Activated T-cell treated with anti-CD3 and anti-CD28 coated beads for 4 hours (primary cell): ENCODE data around the gene CRYGD.
"Not testable (repeated sequence)": the region's sequence is repeated elsewhere in the genome, so short reads cannot be mapped to it uniquely, and the experiment has no call there.

ENCODE experiments used
- DNase-seq: peaks from one replicate; pipeline ENCODE4 v3.0.0-alpha.2; 2020

Gene CRYGD

DNA sequence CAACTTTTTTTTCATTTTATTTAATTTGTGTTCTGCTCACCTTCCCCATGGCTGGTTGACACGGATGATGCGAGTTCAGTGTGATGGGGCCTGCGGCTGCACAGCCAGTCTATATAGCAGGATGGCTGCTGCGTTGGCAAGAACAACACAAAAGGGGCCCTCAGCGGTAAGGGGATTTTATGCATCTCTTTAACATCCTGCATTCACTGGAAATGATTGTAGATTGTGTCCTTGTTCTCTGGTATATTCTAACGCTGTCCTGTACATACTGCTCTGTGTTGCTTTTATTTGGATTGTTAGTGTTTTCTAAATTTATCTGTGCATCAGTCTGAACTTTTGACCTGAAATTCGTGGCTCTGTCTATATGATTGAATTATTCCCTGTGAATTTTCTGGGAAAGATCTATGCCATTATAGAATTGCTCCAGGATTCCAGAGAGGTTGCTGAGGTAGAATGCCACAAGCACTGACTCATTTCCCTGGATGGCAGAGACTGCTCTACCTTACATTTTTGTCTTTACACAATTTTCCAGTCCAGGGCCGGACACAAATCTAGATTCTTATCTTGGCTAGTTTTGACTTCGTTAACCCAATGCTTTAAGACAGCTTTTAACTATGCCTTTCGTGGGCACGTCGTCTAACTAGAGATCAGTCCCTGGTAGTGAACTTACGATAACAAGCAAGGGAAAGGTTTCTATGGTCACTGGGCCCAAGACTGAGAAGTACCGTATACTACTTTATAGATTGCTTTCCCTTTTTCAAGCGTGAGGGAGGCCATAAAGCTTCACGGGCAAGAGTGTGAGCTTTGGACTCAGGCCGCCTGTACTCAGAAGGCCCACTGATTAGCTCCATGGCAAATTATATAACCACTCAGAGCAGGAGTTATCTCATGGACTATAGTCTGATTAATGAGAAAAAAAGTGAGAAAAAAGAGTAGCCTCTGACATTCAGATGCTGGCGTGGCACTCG is 5.7 kb upstream of the CRYGD start, which contains the start of gene CRYGC:
Gene CRYGC, minus strand, starts transcription at position 85 of the 968 bp plus-strand sequence. Its CDS starts 36 bp downstream, at position 49.
- no peak for DNase-seq

- no peak for DNase-seq
Observed at GRCh38 chr2:208128136-208128535, 3.8 kb upstream of the CRYGD start.

DNA sequence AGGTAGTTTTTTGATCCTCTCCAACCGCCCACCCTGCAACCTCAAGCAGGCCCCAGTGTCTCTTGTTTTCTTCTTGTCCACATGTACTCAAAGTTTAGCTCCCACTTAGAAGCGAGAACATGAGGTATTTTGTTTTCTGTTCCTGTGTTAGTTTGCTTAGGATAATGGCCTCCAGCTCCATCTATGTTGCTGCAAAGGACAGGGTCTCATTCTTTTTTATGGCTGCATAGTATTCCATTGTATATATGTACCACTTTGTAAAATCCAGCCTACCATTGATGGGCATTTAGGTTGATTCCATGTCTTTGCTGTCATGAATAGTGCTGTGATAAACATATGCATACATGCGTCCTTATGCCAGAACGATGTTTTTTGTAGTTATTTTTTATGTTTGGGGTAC is 2.8 kb upstream of the CRYGD start:
- DNase-seq = no peak

DNA sequence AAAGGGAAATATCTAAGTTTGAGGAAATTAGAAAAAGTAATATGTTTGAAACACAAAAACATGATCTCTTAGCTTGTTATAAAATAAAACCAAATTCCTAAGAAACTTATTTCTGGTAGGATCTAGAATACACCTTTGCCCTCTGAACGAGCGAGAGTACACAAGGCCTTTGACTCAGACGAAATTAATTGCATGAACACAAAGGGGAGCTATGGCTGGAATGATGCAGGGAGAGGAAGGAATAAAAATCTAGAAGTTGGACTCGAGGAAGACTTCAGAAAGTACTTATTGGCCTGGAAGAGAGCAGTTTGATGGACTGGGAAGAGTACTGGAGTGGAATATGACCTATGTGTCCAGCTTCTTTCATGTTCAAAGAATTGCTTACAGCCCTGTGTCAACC is 927 bp upstream of the CRYGD start:
- DNase-seq = no peak

DNA sequence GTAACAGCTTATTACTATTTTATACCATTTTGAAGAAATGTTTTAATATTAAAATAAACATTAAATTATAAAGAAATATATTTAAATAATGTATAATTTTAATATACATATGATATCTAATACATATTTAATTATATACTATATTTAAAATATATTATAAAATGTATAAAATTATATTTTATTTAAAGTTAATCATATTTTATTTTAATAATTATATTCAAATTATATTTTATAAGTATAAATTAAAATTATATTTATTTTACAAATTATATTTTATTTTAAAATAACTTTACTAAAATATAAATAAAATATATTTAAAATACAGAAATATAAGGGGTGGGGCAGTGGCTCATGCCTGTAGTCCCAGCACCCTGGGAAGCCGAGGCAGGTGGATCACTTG is 2.1 kb downstream of the CRYGD start:
- no peak for DNase-seq

GRCh38 chr2:208118918-208119317 is 5.4 kb downstream of the CRYGD start:
- no peak for DNase-seq

DNA sequence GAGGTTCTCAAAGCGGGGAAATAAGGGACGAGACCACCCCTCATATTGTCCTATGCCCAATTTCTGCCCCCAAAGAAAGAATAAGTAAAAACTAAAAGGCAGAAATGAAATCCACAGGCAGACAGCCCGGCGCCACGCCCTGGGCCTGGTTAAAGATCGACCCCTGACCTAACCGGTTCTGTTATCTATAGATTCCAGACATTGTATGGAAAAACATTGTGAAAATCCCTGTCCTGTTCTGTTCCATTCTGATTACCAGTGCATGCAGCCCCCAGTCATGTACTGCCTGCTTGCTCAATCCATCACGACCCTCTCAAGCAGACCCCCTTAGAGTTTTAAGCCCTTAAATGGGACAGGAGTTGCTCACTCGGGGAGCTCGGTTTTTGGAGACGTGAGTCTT is 6.9 kb downstream of the CRYGD start:
- not testable (repeated sequence) for DNase-seq

- no peak for DNase-seq
Observed at GRCh38 chr2:208112969-208113368, 11.4 kb downstream of the CRYGD start.

DNA sequence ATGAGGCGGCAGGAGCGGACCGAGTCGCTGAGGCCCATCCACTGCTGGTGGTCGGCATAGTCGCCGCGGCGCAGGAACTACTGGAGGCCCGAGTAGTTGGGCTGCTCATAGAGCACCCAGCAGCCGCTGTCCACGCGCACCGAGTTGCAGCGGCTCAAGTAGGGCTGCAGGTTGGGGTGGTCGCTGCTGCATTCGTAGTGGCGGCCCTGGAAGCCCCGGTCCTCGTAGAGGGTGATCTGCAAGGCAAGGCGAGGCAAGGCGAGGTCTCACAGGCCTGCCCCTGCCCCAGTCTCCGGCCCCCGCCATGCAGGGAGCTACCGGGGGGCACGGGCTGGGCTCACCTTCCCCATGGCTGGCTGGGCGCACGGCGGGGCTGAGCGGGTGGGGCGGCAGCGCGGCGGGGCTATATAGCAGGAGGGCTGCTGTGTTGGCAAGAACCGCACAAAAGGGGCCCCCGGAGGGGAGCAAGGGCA is 12.0 kb downstream of the CRYGD start:
- DNase-seq = not testable (repeated sequence)

- DNase-seq = no peak
Observed at GRCh38 chr2:208103616-208104015, 20.7 kb downstream of the CRYGD start.

GRCh38 chr2:208101716-208102631 is 22.4 kb downstream of the CRYGD start:
- no peak for DNase-seq

GRCh38 chr2:208099682-208100470 is 24.4 kb downstream of the CRYGD start:
- DNase-seq = no peak

GRCh38 chr2:208098701-208099100 is 25.6 kb downstream of the CRYGD start:
- DNase-seq = not testable (repeated sequence)

GRCh38 chr2:208098267-208098666 is 26.1 kb downstream of the CRYGD start:
- no peak for DNase-seq

GRCh38 chr2:208097801-208098200 is 26.5 kb downstream of the CRYGD start:
- DNase-seq = no peak

DNA sequence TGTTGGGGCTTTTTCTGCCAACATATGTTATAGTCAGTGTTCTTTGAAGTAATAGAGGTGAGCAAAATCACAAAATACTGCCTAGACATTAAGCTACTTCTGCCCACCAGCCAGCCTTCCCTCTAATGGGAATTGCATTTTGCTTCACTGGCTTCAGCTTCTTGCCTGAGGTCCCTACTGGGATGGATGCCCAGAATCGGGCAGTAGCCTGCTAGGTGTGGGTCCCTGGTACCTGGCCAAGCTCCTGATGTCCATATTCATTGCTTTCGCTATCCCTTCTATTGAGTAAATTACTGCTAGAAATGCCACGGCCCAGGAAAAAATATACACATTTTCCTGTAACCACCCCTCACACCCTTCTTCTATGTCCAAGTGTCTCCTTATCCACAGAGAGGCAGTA is 27.0 kb downstream of the CRYGD start:
- DNase-seq = no peak

DNA sequence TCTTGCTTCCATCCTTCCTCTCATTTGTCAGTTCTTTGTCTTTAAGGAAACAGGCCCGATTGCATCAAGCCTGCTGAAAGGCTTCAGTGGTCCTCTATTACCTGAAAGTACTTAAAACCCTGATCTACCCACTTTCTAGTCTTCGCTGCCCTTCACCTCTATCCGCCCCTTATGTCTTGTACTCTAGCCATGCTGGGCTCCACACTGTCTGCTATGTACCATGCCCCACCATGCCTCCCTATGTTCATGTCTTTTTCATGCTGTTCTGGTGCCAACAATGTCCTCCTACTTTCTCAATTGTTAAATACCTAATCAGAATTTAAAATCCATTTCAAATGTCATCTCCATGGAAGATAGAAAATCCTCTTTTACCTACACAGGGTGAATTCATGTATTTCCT is 28.2 kb downstream of the CRYGD start:
- DNase-seq = no peak

- DNase-seq = no peak
Observed at GRCh38 chr2:208093128-208093527, 31.2 kb downstream of the CRYGD start.

DNA sequence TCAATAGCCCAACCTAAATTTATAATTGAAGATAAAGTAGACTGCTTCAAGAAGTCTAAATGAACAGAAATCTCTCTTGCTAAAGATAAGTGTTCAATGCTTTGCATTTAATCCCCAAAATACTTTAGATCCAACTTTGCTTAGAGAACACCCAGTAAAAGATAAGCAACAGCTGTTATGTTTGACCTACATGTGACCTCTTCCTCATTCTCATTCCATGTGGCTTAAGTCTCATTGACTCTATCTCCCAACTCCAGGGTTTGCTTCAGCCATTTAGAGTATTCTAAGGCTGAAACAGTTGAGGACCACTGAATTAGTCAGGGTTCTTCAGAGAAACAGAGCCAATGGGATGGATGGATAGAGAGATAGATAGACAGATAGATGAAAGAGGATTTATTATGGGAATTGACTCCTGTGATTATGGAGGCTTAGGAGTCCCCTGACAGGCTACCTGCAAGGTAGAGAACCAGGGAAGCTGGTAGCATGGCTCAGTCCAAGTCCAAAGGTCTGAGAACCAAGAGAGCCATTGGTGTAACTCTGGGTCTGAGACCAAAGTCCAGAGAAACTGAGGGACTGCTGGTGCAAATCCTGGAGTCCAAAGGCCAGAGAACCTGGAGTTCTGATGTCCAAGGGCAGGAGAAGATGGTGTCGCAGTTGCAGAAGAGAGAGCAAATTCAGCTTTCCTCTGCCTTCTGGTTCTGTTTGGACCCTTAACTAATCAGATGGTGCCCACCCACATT is 32.1 kb downstream of the CRYGD start:
- DNase-seq = no peak

DNA sequence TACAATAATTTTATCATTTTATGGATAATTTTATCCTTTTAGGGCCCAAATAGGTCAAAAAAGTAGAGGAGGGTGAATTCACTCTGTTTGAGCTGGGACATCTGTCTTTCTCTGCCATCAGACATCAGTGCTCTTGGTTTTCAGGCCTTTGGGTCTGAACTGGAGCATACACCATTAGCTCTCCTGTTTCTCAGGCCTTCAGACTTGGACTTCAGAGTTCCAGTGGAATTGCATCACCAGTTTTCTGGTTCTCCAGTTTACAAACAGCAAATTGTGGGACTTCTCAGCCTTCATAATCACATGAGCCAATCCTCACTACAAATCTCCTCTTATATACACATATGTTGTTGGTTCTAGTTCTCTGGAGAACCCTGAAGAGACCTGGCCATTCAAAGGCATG is 33.9 kb downstream of the CRYGD start:
- DNase-seq = no peak

- no peak for DNase-seq
Observed at GRCh38 chr2:208086029-208086428, 38.3 kb downstream of the CRYGD start.

GRCh38 chr2:208083807-208084206 is 40.5 kb downstream of the CRYGD start:
- no peak for DNase-seq
